GM19035 (cell line): ENCODE results near the gene SGMS1.

ENCODE experiments used
- ATAC-seq: cut with Tn5 transposase; IDR thresholded peaks from one replicate; pipeline ENCODE4 v1.9.1; 2021; ENCODE audit not compliant: unreplicated experiment

SGMS1 gene

GRCh38 chr10:50613726-50614443, 9.9 kb downstream of the SGMS1 start:
- ATAC-seq, result no peak

DNA sequence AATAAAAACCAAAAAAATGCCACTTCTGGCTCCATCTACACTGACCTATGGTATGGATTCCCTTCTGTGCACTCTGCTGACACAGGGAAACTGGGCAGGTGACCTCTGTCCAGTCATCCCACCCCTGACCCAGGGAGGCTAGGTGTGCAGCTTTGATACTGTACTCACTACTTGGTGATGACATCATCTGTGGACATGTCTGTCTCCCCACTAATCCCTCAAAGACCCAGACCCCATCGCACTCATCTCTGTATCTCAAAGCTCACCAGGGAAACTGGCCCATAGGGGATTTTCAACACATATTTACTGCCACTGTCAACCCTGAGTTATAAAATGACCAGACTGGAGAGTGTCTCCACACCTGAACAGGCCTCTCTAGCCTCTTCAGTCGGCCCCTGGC, 10.6 kb downstream of the SGMS1 start:
- ATAC-seq, result peak; percentile 74

DNA sequence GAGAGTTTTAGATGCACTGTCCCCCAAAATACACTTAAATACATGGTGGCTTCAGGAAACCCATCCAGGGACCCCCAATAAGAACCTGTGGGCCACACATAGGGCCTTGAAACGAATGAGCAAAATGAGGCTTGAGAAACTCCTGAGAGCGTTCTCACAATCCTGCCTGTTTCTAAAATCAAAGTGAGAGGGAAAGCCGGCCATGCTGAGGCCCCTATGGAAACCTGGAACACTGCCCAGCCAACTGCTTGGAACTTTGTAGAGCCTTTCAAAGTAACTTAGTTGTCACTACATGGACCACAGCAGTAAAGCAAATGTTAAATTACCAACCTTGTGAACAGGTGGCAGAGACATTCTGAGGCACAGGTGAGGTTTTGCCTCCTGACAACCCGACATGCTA, 13.4 kb downstream of the SGMS1 start:
- no peak for ATAC-seq

DNA sequence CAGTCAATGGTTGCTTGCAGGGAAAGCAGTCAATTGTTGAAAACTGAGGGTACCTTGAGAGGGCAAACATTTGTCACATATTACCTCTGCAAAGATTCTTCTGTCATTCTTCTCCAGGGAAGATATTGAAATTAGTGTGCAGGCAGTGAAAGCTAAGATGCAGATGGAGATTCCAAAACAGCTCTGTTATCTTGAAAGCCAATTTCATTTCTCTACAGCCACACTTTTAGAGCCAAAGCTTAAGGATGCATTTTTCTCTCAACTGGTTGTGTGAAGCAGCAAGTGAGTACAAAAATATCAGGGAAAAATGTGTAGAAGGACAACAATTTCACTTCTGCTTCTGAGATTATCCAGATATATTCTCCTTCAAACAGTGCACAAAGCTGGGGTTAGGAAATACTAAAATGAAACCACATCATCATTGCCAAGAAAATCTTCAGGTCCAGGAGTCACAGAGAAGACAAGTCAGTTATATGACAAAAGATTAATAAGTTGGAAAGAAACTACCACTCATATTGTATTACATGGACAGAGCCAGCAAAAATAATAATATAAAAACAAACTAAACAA, 16.3 kb downstream of the SGMS1 start:
- ATAC-seq, result no peak

DNA sequence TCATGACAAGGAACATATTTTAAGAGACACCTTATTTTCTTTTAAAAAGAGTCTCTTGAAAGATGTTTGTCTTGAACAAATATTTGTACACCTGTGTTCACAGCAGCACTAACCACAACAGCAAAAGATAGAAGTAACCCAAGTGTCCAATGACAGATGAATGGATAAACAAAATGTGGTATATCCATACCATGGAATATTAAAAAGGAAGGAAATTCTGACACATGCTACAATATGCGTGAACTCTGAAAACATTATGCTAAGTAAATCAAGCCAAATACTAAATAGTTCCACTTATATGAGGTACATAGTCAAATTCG, 17.8 kb downstream of the SGMS1 start:
- no peak for ATAC-seq

DNA sequence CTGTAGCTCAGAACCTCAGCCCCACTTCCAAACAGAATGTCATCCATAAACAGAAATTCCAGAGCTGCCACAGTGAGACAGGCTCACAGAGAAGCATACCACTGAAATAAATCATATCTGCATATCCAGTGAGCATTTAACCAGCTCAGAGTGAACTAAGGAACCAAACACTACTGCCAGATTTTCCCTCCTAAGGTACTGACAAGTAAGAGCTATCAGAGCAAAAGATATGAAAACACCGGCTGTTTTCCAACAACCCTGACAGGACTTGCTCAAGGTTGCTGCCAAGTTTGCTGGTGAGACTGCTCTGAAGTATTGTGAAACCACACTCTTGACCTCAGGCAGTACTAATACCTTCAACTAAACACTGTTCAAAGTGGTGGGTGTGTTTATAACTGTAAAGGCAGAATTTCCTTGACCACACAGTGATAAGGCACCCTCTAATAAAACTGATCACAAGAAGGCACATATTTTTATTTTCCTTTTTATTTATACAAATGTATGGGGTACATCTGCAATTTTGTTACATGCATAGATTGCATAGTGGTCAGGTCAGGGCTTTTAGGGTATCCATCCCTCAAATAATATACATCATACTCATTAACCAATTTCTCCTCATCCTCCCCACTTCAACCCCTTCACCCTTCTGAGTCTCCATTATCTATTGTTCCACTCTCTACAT, 18.3 kb downstream of the SGMS1 start:
- ATAC-seq, result peak; percentile 76

GRCh38 chr10:50604809-50605208, 18.9 kb downstream of the SGMS1 start:
- no peak for ATAC-seq

- peak; percentile 68 for ATAC-seq
These were observed 19.6 kb downstream of the SGMS1 start for GRCh38 chr10:50604049-50604640.

- ATAC-seq, result no peak
These were observed 20.5 kb downstream of the SGMS1 start for GRCh38 chr10:50603151-50603850.

GRCh38 chr10:50601974-50602373, 21.8 kb downstream of the SGMS1 start:
- no peak for ATAC-seq

- ATAC-seq, result no peak
These were observed 22.8 kb downstream of the SGMS1 start for GRCh38 chr10:50600831-50601477.

DNA sequence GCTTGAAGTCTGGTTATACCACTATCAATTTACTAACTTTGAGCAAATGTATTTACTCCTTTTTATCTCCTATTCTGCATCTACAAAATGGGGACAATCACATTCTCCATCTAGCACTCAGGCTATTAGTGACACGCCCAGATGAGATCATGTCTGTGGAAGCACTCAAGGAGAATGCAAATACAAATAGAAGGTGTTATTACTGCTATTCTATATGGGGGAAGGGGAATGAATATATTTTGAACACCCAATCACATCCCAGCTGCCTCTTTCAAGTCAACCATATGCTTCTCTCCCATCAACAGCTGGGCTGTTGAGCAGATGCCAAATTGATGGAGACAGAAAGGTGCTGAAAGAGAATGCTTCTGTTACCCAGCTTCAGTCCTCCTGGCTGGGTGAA, 23.5 kb downstream of the SGMS1 start:
- ATAC-seq, result no peak

GRCh38 chr10:50596897-50597296, 26.9 kb downstream of the SGMS1 start:
- no peak for ATAC-seq

- no peak for ATAC-seq
These were observed 27.3 kb downstream of the SGMS1 start for GRCh38 chr10:50596456-50596855.

GRCh38 chr10:50595785-50596184, 28.0 kb downstream of the SGMS1 start:
- ATAC-seq, result no peak

- ATAC-seq, result no peak
These were observed 30.0 kb downstream of the SGMS1 start for GRCh38 chr10:50593523-50594376.

DNA sequence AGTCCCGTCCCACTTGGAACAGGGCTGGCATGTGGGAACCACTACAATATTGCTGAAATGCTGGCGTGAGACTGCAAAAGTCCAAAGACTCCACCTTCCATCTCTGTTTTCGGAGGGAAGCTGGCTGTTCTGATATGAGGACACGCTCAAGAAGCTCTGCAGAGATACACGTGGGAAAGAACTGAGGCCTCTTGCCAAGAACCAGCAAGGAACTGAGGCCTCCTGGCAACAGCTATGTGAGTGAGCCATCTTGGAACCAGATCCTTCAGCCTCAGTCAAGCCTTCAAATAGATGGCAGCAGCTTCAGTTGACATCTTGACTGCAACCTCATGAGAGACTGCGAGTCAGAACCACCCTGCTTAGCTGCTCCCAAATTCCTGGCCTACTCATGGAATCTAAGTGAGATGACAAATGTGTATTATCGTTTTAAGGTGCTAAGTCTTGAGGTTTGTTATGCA, 30.8 kb downstream of the SGMS1 start:
- ATAC-seq, result no peak

GRCh38 chr10:50590935-50591334, 32.8 kb downstream of the SGMS1 start:
- no peak for ATAC-seq

DNA sequence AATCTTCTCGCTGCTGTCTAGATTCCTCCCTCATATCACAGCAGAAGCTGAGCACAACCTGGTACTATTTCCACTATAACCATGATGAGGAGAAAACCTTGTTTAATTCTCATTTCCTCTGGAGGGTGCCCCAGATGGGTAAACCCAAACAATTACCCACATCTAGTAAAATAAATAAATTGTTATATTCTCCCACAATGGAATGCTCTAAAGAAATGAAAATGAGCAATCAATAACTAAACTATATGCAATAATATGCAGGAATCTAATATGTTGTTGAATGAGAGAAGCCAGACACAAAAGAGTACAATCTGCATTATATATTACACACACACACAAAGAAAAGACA, 37.0 kb downstream of the SGMS1 start:
- ATAC-seq, result no peak
